ENCODE measurements around the gene SERPINF2.
"Not testable (repeated sequence)": the region's sequence is repeated elsewhere in the genome, so short reads cannot be mapped to it uniquely, and the experiment has no call there.

Gene SERPINF2

GRCh38 chr17:1714980-1715802 is 27.5 kb upstream of the SERPINF2 start:
- in situ Hi-C loops (cut with HindIII; ENCODE audit: low pct_ligation_motif_present, low pct_unique_long_range_greater_than_20kb, low sequenced_read_pairs): no loop called here
- peak; percentile 89 for DNase-seq

GRCh38 chr17:1715803-1716075 is 26.9 kb upstream of the SERPINF2 start:
- DNase-seq: no peak
- in situ Hi-C loops (cut with HindIII; ENCODE audit: low pct_ligation_motif_present, low pct_unique_long_range_greater_than_20kb, low sequenced_read_pairs): no loop called here

GRCh38 chr17:1716076-1716911 is 26.4 kb upstream of the SERPINF2 start:
- in situ Hi-C loops (cut with HindIII; ENCODE audit: low pct_ligation_motif_present, low pct_unique_long_range_greater_than_20kb, low sequenced_read_pairs): no loop called here
- peak; percentile 100 for DNase-seq

- in situ Hi-C loops (cut with HindIII; ENCODE audit: low pct_ligation_motif_present, low pct_unique_long_range_greater_than_20kb, low sequenced_read_pairs): no loop called here
- DNase-seq: peak; percentile 99
Observed at GRCh38 chr17:1716912-1717695, 25.6 kb upstream of the SERPINF2 start.

GRCh38 chr17:1718362-1719165 is 24.1 kb upstream of the SERPINF2 start:
- in situ Hi-C loops (cut with HindIII; ENCODE audit: low pct_ligation_motif_present, low pct_unique_long_range_greater_than_20kb, low sequenced_read_pairs): no loop called here
- DNase-seq: no peak

- in situ Hi-C loops (cut with HindIII; ENCODE audit: low pct_ligation_motif_present, low pct_unique_long_range_greater_than_20kb, low sequenced_read_pairs): no loop called here
- peak; percentile 66 for DNase-seq
Observed at GRCh38 chr17:1720856-1721386, 21.8 kb upstream of the SERPINF2 start.

GRCh38 chr17:1722022-1722421 is 20.6 kb upstream of the SERPINF2 start:
- in situ Hi-C loops (cut with HindIII; ENCODE audit: low pct_ligation_motif_present, low pct_unique_long_range_greater_than_20kb, low sequenced_read_pairs); DNase-seq: not testable (repeated sequence)

- in situ Hi-C loops (cut with HindIII; ENCODE audit: low pct_ligation_motif_present, low pct_unique_long_range_greater_than_20kb, low sequenced_read_pairs): no loop called here
Observed at GRCh38 chr17:1724351-1724868, 18.3 kb upstream of the SERPINF2 start, which contains the start of gene WDR81. TSS of gene WDR81 (plus strand) at chr17:1724704. CDS start at chr17:1724960, 256 bp downstream.

GRCh38 chr17:1724869-1725641 is 17.6 kb upstream of the SERPINF2 start:
- in situ Hi-C loops (cut with HindIII; ENCODE audit: low pct_ligation_motif_present, low pct_unique_long_range_greater_than_20kb, low sequenced_read_pairs): no loop called here
- DNase-seq: no peak

More at GRCh38 chr17:1724351-1724868, 18.3 kb upstream of the SERPINF2 start, which contains the start of gene WDR81:
- DNase-seq: peak; percentile 82

GRCh38 chr17:1725642-1726511 is 16.8 kb upstream of the SERPINF2 start:
- DNase-seq: no peak
- in situ Hi-C loops (cut with HindIII; ENCODE audit: low pct_ligation_motif_present, low pct_unique_long_range_greater_than_20kb, low sequenced_read_pairs): no loop called here

- in situ Hi-C loops (cut with HindIII; ENCODE audit: low pct_ligation_motif_present, low pct_unique_long_range_greater_than_20kb, low sequenced_read_pairs): no loop called here
- DNase-seq: no peak
Observed at GRCh38 chr17:1726626-1727257, 15.9 kb upstream of the SERPINF2 start.

- in situ Hi-C loops (cut with HindIII; ENCODE audit: low pct_ligation_motif_present, low pct_unique_long_range_greater_than_20kb, low sequenced_read_pairs): no loop called here
- DNase-seq: no peak
Observed at GRCh38 chr17:1727258-1727789, 15.3 kb upstream of the SERPINF2 start.

GRCh38 chr17:1727876-1728630 is 14.6 kb upstream of the SERPINF2 start:
- in situ Hi-C loops (cut with HindIII; ENCODE audit: low pct_ligation_motif_present, low pct_unique_long_range_greater_than_20kb, low sequenced_read_pairs): no loop called here
- DNase-seq: no peak

- in situ Hi-C loops (cut with HindIII; ENCODE audit: low pct_ligation_motif_present, low pct_unique_long_range_greater_than_20kb, low sequenced_read_pairs): loop anchor here (10.0 kb wide), 1 partner anchor 55 kb away; no protein-coding TSS in a partner anchor
- DNase-seq: no peak
Observed at GRCh38 chr17:1729966-1730325, 12.7 kb upstream of the SERPINF2 start.

Data from ACHN (cell line).